ENCODE data around the gene CLTA.

Gene CLTA

GRCh38 chr9:36211510-36211909, 20.8 kb downstream of the CLTA start:
- no peak for TF ChIP-seq CTCF (conservative IDR thresholded peaks at IDR 0.05)
- H3K27ac ChIP-seq, result no peak overlapping the region

- no peak for TF ChIP-seq CTCF (conservative IDR thresholded peaks at IDR 0.05)
- no peak overlapping the region for H3K27ac ChIP-seq
Measured at GRCh38 chr9:36213387-36213786, 22.7 kb downstream of the CLTA start.

- H3K27ac ChIP-seq, result no peak overlapping the region
- TF ChIP-seq CTCF (conservative IDR thresholded peaks at IDR 0.05), result no peak
Measured at GRCh38 chr9:36213989-36214388, 23.3 kb downstream of the CLTA start.

- no peak overlapping the region for H3K27ac ChIP-seq
- no peak for TF ChIP-seq CTCF (conservative IDR thresholded peaks at IDR 0.05)
Measured at GRCh38 chr9:36214571-36214970, 23.9 kb downstream of the CLTA start.

GRCh38 chr9:36217256-36217968, 26.7 kb downstream of the CLTA start:
- no peak for TF ChIP-seq CTCF (conservative IDR thresholded peaks at IDR 0.05)
- no peak overlapping the region for H3K27ac ChIP-seq

GRCh38 chr9:36218011-36218410, 27.3 kb downstream of the CLTA start:
- no peak for TF ChIP-seq CTCF (conservative IDR thresholded peaks at IDR 0.05)
- H3K27ac ChIP-seq, result no peak overlapping the region

- no peak for TF ChIP-seq CTCF (conservative IDR thresholded peaks at IDR 0.05)
- no peak overlapping the region for H3K27ac ChIP-seq
Measured at GRCh38 chr9:36218411-36218901, 27.7 kb downstream of the CLTA start.

All from VCaP (cell line).